GM12873 (cell line): ENCODE results near the gene TRPC4AP.

Source experiments
- TF ChIP-seq, protein P1 (sequence below): IDR thresholded peaks from 2 replicates; pipeline ENCODE4 v1.5.1; 2012; ENCODE audit warnings: low read depth, mild to moderate bottlenecking, moderate library complexity, low read length, control low read depth; ENCODE audit not compliant: insufficient read depth; ENCODE audit errors: missing control alignments

The TRPC4AP gene, protein sequence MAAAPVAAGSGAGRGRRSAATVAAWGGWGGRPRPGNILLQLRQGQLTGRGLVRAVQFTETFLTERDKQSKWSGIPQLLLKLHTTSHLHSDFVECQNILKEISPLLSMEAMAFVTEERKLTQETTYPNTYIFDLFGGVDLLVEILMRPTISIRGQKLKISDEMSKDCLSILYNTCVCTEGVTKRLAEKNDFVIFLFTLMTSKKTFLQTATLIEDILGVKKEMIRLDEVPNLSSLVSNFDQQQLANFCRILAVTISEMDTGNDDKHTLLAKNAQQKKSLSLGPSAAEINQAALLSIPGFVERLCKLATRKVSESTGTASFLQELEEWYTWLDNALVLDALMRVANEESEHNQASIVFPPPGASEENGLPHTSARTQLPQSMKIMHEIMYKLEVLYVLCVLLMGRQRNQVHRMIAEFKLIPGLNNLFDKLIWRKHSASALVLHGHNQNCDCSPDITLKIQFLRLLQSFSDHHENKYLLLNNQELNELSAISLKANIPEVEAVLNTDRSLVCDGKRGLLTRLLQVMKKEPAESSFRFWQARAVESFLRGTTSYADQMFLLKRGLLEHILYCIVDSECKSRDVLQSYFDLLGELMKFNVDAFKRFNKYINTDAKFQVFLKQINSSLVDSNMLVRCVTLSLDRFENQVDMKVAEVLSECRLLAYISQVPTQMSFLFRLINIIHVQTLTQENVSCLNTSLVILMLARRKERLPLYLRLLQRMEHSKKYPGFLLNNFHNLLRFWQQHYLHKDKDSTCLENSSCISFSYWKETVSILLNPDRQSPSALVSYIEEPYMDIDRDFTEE

DNA sequence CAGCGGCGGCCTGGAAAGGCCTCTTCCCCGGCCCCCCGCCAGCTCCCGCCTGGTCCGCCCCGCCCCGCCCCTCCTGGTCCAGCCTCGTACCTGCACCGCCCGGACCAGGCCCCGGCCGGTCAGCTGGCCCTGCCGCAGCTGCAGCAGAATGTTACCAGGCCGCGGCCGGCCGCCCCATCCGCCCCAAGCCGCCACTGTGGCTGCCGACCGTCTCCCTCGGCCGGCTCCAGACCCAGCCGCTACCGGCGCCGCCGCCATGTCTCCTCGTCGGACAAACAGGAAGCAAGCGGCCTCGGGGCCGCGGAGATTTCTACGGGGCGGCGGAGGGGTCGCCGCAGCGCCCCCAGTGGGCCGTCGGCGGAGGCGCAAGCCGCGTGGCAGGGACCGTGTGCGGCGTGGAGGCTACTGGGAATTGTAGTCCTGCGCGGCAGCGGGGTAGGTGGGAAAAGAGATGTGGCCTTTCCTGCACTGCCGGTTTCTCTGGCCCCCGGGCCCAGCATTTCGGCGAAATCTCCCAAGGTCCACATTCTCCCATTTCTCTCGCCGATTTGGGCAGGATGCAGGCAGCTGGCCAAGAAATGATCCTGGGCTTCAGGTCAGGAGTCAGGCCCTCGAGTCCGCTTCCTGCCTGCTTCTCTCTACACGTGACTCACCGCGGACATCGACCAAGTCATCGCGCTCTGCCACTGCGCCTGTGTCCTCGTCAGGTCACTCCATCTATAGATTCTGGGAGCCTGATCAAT is at the start of gene TRPC4AP:
Gene TRPC4AP, minus strand, starts transcription at position 284 of the 743 bp plus-strand sequence. Its CDS starts 26 bp downstream, at position 258.
- TF ChIP-seq, protein P1, sequence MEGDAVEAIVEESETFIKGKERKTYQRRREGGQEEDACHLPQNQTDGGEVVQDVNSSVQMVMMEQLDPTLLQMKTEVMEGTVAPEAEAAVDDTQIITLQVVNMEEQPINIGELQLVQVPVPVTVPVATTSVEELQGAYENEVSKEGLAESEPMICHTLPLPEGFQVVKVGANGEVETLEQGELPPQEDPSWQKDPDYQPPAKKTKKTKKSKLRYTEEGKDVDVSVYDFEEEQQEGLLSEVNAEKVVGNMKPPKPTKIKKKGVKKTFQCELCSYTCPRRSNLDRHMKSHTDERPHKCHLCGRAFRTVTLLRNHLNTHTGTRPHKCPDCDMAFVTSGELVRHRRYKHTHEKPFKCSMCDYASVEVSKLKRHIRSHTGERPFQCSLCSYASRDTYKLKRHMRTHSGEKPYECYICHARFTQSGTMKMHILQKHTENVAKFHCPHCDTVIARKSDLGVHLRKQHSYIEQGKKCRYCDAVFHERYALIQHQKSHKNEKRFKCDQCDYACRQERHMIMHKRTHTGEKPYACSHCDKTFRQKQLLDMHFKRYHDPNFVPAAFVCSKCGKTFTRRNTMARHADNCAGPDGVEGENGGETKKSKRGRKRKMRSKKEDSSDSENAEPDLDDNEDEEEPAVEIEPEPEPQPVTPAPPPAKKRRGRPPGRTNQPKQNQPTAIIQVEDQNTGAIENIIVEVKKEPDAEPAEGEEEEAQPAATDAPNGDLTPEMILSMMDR, result peak; percentile 96

DNA sequence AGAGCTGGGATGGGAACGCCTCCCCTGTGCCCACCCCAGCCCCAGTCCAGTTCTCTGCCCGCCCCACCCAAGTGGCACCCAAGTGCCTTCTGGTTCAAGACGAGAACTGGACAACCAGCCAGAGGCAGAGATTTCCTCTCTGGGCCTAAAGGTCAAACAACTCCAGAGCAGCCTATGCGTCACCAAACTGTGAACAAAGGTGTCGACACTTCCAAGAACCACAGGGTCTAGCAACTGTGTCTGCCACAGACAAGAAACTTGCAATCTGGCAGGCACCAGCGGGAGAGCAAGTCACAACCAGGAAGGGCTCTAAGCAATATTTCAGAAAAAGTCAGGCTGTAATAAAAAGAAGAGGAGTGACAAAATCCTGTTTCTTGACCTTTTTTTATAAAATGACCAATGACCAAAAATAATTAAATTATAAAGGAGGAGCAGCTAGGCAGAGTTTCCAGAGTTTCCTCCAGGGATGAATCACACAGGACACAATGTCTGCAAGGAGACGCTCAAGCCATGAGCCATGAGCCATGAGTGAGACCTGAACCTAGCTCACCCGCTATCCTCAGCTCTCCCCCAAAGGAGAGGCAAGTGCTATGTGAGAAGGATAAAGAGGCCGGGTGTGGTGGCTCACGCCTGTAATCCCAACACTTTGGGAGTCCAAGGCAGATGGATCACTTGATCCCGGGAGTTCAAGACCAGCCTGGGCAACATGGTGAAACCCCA is 43.4 kb upstream of the TRPC4AP start:
- TF ChIP-seq, protein P1, result no peak

DNA sequence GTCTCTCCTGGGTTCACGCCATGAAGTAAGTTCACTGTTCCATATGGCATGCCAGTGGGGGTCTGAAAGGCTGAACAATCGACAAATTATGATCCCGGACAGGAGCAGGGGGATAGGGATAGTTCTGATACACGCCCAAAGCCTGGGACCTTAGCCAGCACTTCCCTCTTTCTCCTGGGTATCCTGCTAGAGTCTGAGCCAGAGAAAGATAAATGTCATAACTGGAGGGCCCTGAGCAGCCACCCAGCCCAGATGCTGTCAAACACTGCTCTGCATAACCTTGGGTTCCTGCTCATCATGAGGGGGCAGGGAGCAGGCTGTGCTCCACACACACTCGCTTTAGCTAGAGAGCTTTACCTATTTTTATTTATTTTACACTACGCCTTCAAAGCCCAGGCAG is 42.3 kb upstream of the TRPC4AP start:
- TF ChIP-seq, protein P1, result no peak

DNA sequence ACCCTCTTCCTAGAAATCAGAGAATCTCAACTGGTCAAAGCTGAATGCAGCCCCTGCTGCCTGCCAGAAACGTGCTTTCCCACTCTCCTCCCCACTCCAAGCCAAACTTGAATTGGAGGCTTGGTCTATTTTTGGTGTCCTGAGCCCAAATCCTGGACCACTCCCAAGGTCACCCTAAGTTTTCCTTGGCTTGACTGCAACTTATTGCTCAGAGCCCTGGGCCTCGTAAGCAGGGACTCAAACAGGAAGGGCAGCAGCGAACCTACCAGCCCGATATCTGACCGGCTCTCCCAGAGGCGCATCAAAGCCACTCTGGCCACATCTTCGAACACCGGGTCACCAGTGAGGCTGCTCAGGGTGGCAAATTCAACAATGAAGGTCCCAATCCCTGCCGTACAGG is 41.9 kb upstream of the TRPC4AP start:
- TF ChIP-seq, protein P1, result no peak

DNA sequence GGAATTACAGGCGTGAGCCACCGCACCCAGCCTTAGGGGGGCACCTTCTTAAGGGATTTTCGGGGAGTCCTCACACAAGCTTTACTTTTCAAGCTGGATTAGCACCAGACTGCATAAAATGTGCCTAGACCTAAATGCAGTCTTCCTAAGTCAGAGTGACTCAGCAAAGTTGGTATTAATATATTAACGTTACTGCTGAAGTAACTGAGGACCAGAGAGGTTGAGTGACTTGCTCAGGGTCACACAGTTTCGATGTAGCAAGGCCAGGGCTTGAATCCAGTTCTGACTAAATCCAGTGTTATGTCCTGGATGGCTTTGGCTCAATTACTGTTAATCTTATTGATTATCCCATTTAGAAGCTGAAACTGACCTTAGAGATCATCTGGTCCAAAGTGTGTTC is 41.1 kb upstream of the TRPC4AP start:
- TF ChIP-seq, protein P1, result no peak

DNA sequence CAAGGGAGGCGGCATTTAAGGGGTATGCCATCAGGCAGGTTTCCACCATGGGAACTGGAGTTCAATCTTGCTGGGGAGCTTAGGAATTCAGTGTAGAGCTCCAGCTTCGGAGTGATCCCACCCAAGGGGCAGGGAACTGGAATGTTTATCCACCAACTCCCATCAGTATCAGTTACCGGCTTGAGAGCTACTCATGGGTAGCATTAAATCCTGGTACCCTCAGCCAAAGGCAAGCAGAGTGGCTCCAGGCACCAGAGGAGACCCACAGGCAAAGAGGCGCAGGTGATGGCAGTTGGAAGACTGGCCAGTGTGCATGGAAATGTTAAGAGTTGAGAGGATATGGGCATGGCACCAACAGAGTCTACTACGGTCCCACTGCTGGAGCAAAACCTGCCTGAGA is 40.4 kb upstream of the TRPC4AP start:
- TF ChIP-seq, protein P1, result no peak
